OCI-LY3 (cell line): Measurements from ENCODE around the gene NSUN3.

Experiments used
- H2AFZ ChIP-seq: fragments of 200-600, 300-600 bp; shearing (Covaris generic); 2 replicates; pipeline ENCODE4 v1.6.0; 2014; ENCODE audit warnings: antibody characterized with exemption, low read depth, low read length
- H3K27ac ChIP-seq: fragments of 200-600, 300-600 bp; sonication (generic); 2 replicates; pipeline ENCODE4 v1.5.1; 2014; ENCODE audit warnings: mild to moderate bottlenecking, low read length, moderate library complexity, mixed read lengths
- H3K27me3 ChIP-seq: fragments of 200-600, 300-600 bp; sonication (generic); 2 replicates; pipeline ENCODE4 v1.6.1; 2014; ENCODE audit warnings: low read depth, low read length, mixed read lengths
- H3K36me3 ChIP-seq: fragments of 200-600, 300-600 bp; sonication (generic); replicated peaks from 2 replicates; pipeline ENCODE3; 2014; ENCODE audit warnings: low read depth, low read length, mixed read lengths
- H3K4me1 ChIP-seq: fragments of 300-600, 200-600 bp; sonication (generic); 2 replicates; pipeline ENCODE4 v1.6.1; 2014; ENCODE audit warnings: low read length, mixed read lengths
- H3K4me2 ChIP-seq: fragments of 200-600, 300-600 bp; sonication (generic); 2 replicates; pipeline ENCODE4 v1.6.1; 2014; ENCODE audit warnings: low read length, mixed read lengths
- H3K4me3 ChIP-seq: fragments of 300-600, 200-600 bp; sonication (generic); 2 replicates; pipeline ENCODE4 v1.5.1; 2014; ENCODE audit warnings: antibody characterized with exemption, mild to moderate bottlenecking, low read length, moderate library complexity
- H3K79me2 ChIP-seq: fragments of 300-600, 200-600 bp; shearing (Covaris generic); 2 replicates; pipeline ENCODE4 v1.6.1; 2014; ENCODE audit warnings: mild to moderate bottlenecking, low read length, mixed read lengths
- H3K9ac ChIP-seq: fragments of 300-600, 200-600 bp; shearing (Covaris generic); 2 replicates; pipeline ENCODE4 v1.6.0; 2014; ENCODE audit warnings: mild to moderate bottlenecking, low read length, moderate library complexity
- H3K9me3 ChIP-seq: fragments of 200-600, 300-600 bp; shearing (Covaris generic); 2 replicates; pipeline ENCODE4 v1.6.1; 2014; ENCODE audit warnings: low read length, mixed read lengths; ENCODE audit not compliant: insufficient read depth
- H4K20me1 ChIP-seq: fragments of 200-600, 300-600 bp; sonication (generic); 2 replicates; pipeline ENCODE4 v1.6.1; 2016; ENCODE audit warnings: low read length, mixed read lengths; ENCODE audit not compliant: insufficient read depth
- EZH2phosphoT487 ChIP-seq: fragments of 200-600 bp; shearing (Covaris generic); IDR thresholded peaks from 2 replicates; pipeline ENCODE4 v1.6.1; 2018; ENCODE audit warnings: antibody characterized with exemption, mixed run types, low read depth
- TF ChIP-seq, protein P1 (sequence below): fragments of 200-600, 300-600 bp; sonication (generic); IDR thresholded peaks from 2 replicates; pipeline ENCODE4 v1.5.1; 2014; ENCODE audit warnings: antibody characterized with exemption, low read length, low read depth

Gene NSUN3

DNA sequence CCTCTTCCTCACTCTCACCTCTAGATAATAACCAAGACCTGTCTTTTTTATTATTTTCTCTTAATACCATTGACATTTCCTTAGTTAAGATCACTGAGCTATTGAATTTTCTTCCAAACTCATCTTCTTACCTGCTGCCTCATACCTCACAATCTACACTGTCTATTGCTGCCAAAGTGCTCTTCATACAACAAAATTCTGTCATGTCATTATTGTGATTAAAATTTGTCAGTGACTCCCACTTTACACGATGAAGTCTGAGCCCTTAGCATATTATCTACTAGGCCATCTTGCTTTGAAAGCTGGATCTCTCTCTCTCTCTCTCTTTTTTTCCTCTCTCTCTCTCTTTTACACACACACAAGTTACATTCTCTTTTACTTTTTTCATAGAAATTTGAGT is 73.3 kb downstream of the NSUN3 start:
- Histone ChIP-seq H3K27ac (no peak overlapping the region), H3K36me3 (no peaks in the 10 kb centered on the region), H2AFZ (no peak overlapping the region), H3K4me2 (no peak overlapping the region), H3K79me2 (no peaks in the 10 kb centered on the region), H3K9me3 (no peaks in the 10 kb centered on the region), H3K4me1 (no peaks in the 10 kb centered on the region), H4K20me1 (no peaks in the 10 kb centered on the region), H3K4me3 (no peak overlapping the region), H3K9ac (no peak overlapping the region), H3K27me3 (no peaks in the 10 kb centered on the region)
- no peak for TF ChIP-seq EZH2phosphoT487
- TF ChIP-seq, protein P1, sequence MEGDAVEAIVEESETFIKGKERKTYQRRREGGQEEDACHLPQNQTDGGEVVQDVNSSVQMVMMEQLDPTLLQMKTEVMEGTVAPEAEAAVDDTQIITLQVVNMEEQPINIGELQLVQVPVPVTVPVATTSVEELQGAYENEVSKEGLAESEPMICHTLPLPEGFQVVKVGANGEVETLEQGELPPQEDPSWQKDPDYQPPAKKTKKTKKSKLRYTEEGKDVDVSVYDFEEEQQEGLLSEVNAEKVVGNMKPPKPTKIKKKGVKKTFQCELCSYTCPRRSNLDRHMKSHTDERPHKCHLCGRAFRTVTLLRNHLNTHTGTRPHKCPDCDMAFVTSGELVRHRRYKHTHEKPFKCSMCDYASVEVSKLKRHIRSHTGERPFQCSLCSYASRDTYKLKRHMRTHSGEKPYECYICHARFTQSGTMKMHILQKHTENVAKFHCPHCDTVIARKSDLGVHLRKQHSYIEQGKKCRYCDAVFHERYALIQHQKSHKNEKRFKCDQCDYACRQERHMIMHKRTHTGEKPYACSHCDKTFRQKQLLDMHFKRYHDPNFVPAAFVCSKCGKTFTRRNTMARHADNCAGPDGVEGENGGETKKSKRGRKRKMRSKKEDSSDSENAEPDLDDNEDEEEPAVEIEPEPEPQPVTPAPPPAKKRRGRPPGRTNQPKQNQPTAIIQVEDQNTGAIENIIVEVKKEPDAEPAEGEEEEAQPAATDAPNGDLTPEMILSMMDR, result no peak

DNA sequence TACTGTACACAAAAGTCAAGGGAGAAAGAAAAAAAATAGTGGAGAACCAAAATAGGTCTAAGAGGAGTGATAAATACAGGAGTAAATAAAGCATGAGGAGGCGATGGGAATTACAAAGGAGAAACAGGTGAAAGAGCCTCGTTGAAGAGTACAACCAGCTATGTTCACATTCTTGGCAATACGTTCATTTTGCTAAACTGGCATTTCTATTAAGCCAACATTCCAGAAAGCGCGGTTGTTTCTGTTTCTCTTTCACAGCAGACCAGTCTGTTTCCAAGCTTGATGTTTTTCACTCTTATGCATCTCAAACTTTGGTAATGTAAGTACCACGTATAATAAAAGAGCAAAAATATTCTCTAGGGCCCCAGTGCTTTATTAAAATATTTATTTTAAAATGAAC is 74.5 kb downstream of the NSUN3 start:
- H3K36me3 ChIP-seq, result no peaks in the 10 kb centered on the region
- H3K4me2 ChIP-seq, result no peak overlapping the region
- H2AFZ ChIP-seq, result no peak overlapping the region
- TF ChIP-seq EZH2phosphoT487, result no peak
- no peaks in the 10 kb centered on the region for H3K4me1 ChIP-seq
- H4K20me1 ChIP-seq, result no peaks in the 10 kb centered on the region
- H3K9ac ChIP-seq, result no peak overlapping the region
- H3K27ac ChIP-seq, result no peak overlapping the region
- no peaks in the 10 kb centered on the region for H3K79me2 ChIP-seq
- no peak overlapping the region for H3K4me3 ChIP-seq
- no peaks in the 10 kb centered on the region for H3K9me3 ChIP-seq
- H3K27me3 ChIP-seq, result no peaks in the 10 kb centered on the region

DNA sequence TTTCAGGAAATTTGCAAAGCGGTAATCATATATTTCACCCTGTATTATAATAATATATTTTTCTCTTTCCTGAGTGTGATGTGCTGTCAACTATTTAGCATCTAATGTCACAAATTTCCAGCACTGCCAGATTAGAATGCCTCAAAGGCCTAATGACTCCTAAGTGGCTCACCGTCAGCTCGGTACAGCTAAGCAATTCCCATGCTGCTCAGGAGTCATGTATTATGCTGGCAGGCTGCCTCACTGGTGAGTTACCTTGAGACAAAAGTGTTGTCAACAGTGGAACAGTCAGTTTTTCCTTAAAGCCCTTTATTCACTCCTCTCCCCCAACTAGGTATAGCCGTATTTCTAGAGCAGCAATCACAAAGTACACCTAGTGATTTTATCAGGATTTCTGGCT is 83.6 kb downstream of the NSUN3 start:
- TF ChIP-seq, protein P1, result no peak
- no peak overlapping the region for H3K4me3 ChIP-seq
- no peak overlapping the region for H2AFZ ChIP-seq
- H3K79me2 ChIP-seq, result no peaks in the 10 kb centered on the region
- no peaks in the 10 kb centered on the region for H3K27me3 ChIP-seq
- H3K9me3 ChIP-seq, result no peaks in the 10 kb centered on the region
- H3K4me1 ChIP-seq, result peaks cover 7% of the 10 kb centered on the region; the same call in 1 of the 2 replicates
- H3K27ac ChIP-seq, result no peak overlapping the region
- H4K20me1 ChIP-seq, result no peaks in the 10 kb centered on the region
- H3K9ac ChIP-seq, result no peak overlapping the region
- H3K4me2 ChIP-seq, result no peak overlapping the region
- no peaks in the 10 kb centered on the region for H3K36me3 ChIP-seq

DNA sequence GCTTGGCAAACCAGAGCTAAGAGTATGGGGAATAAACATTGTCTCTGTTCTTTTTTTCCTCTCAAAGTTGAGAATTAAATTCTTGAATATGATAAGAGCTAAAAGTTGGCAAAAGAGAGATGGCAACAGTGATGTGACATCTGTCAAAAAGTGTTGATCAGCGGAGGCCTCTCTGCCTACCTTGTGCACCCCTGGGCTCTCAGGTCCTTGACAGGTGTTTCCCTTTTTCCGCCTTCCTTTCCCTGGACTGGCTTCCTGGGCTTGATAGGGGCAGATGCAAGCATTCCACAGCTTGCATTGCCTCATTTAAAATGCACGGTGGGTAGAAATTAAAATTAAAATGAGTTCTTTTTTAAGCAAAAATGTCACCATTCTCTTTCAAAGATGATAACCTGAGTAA is 84.2 kb downstream of the NSUN3 start:
- Histone ChIP-seq H3K36me3 (no peaks in the 10 kb centered on the region), H4K20me1 (no peaks in the 10 kb centered on the region), H3K79me2 (no peaks in the 10 kb centered on the region), H3K9me3 (no peaks in the 10 kb centered on the region), H3K4me1 (peaks cover 7% of the 10 kb centered on the region; the same call in 1 of the 2 replicates), H3K27ac (no peak overlapping the region), H2AFZ (no peak overlapping the region), H3K4me2 (no peak overlapping the region), H3K9ac (no peak overlapping the region), H3K4me3 (no peak overlapping the region), H3K27me3 (no peaks in the 10 kb centered on the region)
- TF ChIP-seq, protein P1, result no peak
- no peak for TF ChIP-seq EZH2phosphoT487

DNA sequence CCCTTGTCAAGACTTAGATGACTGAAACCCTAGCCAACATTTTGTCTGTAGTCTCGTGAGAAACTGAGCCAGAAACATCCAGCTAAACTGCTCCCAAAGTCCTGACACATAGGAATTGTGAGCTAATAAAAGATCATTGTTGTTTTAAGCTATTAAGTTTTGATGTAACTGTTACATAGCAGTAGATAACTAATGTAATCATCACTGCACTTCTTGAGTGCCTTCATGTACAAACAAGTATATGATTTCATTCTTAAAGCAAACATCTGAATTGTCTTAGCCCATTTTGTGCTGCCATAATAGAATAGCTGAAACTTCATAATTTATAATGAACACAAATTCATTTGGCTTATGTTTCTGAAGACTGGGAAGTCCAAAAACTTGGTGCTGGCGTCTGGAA is 87.3 kb downstream of the NSUN3 start:
- no peak overlapping the region for H3K4me3 ChIP-seq
- no peaks in the 10 kb centered on the region for H3K36me3 ChIP-seq
- no peaks in the 10 kb centered on the region for H3K4me1 ChIP-seq
- H3K27me3 ChIP-seq, result no peaks in the 10 kb centered on the region
- no peaks in the 10 kb centered on the region for H3K79me2 ChIP-seq
- no peak overlapping the region for H3K27ac ChIP-seq
- no peak overlapping the region for H3K4me2 ChIP-seq
- H3K9me3 ChIP-seq, result no peaks in the 10 kb centered on the region
- no peaks in the 10 kb centered on the region for H4K20me1 ChIP-seq
- TF ChIP-seq EZH2phosphoT487, result no peak
- TF ChIP-seq, protein P1, result no peak
- H3K9ac ChIP-seq, result no peak overlapping the region
- no peak overlapping the region for H2AFZ ChIP-seq
